ENCODE data around the gene GPR82. TPM values are rescaled to one million over a fixed set of nuclear protein-coding genes. Genes with fewer than 3 reads are reported as not detected.

GPR82 gene
- polyA plus RNA-seq, 1 donor (not counting 4 experiments of a cell fraction or from before 2014, with no cell fraction given), result not detected

DNA sequence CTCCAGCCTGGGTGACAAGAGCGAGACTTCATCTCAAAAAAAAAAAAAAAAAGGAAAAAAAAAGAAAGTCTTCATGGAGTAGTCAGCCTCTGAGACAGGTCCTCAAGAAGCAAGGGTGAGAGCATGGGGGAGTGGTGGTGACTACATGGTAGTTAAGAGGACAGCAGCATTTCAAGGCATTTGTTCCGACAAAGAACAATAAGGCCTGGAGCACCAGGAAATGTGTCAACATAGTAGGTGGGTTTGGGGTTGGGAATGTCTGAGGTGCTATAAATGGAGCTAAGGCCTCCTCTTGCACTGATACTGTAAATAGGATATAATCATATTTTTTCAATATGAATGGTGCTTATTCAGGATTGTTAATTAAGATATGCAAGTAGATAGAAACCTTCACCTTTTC lies 34.4 kb downstream of the GPR82 start:
- TF ChIP-seq EZH2 (IDR thresholded peaks at IDR 0.05; ENCODE audit: low read length), result no peak
- TF ChIP-seq, protein P1, sequence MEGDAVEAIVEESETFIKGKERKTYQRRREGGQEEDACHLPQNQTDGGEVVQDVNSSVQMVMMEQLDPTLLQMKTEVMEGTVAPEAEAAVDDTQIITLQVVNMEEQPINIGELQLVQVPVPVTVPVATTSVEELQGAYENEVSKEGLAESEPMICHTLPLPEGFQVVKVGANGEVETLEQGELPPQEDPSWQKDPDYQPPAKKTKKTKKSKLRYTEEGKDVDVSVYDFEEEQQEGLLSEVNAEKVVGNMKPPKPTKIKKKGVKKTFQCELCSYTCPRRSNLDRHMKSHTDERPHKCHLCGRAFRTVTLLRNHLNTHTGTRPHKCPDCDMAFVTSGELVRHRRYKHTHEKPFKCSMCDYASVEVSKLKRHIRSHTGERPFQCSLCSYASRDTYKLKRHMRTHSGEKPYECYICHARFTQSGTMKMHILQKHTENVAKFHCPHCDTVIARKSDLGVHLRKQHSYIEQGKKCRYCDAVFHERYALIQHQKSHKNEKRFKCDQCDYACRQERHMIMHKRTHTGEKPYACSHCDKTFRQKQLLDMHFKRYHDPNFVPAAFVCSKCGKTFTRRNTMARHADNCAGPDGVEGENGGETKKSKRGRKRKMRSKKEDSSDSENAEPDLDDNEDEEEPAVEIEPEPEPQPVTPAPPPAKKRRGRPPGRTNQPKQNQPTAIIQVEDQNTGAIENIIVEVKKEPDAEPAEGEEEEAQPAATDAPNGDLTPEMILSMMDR (optimal IDR thresholded peaks at IDR 0.05 in 1 of 3, IDR thresholded peaks at IDR 0.05 in 1 of 3, conservative IDR thresholded peaks at IDR 0.05 in 1 of 3; ENCODE audit: extremely low read depth in 1 of 3, insufficient read depth in 2 of 3, low read length in 3 of 3), result no peak
- no peaks in the 10 kb centered on the region for H3K9me3 ChIP-seq (ENCODE audit: control insufficient read depth, low read depth, low read length)
- no peak for FAIRE-seq
- no peaks in the 10 kb centered on the region for H3K9me1 ChIP-seq (ENCODE audit: control insufficient read depth, extremely low read depth, insufficient read depth, low read length)
- H3K4me1 ChIP-seq (ENCODE audit: control insufficient read depth, extremely low read depth, insufficient read depth, low read length), result no peaks in the 10 kb centered on the region
- H3K79me2 ChIP-seq (ENCODE audit: control insufficient read depth, insufficient read depth, low read length), result no peaks in the 10 kb centered on the region
- H3K9ac ChIP-seq (ENCODE audit: control insufficient read depth, extremely low read depth, insufficient read depth, low read length), result no peak overlapping the region
- dilution Hi-C loops (cut with MboI; ENCODE audit: extremely low pct_ligation_motif_present, low sequenced_read_pairs), result no loop called here
- H4K20me1 ChIP-seq (ENCODE audit: control insufficient read depth, extremely low read depth, insufficient read depth, low read length), result no peaks in the 10 kb centered on the region
- no peaks in the 10 kb centered on the region for H3K36me3 ChIP-seq (ENCODE audit: control insufficient read depth in 2 of 2, extremely low read depth in 1 of 2, insufficient read depth in 2 of 2, low read length in 2 of 2)
- H3K4me3 ChIP-seq (ENCODE audit: control insufficient read depth in 2 of 3, extremely low read depth in 1 of 3, insufficient read depth in 2 of 3, low read depth in 1 of 3, low read length in 3 of 3), result no peak overlapping the region
- no peak overlapping the region for H2AFZ ChIP-seq (ENCODE audit: control insufficient read depth, low read length)
- H3K27ac ChIP-seq (ENCODE audit: control insufficient read depth, insufficient read depth, low read length), result no peak overlapping the region
- no peak for DNase-seq (ENCODE audit: low read depth, low spot score)
- H3K27me3 ChIP-seq (ENCODE audit: control insufficient read depth, extremely low read depth, insufficient read depth, low read length), result no peaks in the 10 kb centered on the region
- no peak overlapping the region for H3K4me2 ChIP-seq (ENCODE audit: control insufficient read depth, extremely low read depth, insufficient read depth, low read depth, low read length)

DNA sequence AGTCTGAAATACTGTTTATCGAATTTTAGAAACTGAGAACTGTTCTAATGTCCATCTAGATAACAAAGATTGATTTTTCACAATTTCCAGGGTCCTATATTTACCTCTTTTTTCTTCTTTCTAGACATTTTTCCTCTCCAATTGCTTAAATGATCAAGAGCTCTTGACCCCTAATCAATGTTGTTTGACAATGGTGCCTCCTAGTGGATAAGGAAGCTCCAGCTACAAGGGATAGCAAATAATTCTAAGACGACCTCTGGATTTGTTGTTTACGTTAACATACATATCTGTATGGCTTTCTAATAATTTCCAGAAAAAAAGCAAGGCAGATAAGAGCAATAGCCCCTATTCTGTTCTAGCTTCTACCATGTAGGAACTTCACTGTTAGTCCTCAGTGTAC lies 35.8 kb downstream of the GPR82 start:
- Histone ChIP-seq H3K4me1 (ENCODE audit: control insufficient read depth, extremely low read depth, insufficient read depth, low read length) (no peaks in the 10 kb centered on the region), H3K27me3 (ENCODE audit: control insufficient read depth, extremely low read depth, insufficient read depth, low read length) (no peaks in the 10 kb centered on the region), H2AFZ (ENCODE audit: control insufficient read depth, low read length) (no peak overlapping the region), H3K9ac (ENCODE audit: control insufficient read depth, extremely low read depth, insufficient read depth, low read length) (no peak overlapping the region), H3K36me3 (ENCODE audit: control insufficient read depth in 2 of 2, extremely low read depth in 1 of 2, insufficient read depth in 2 of 2, low read length in 2 of 2) (no peaks in the 10 kb centered on the region), H3K4me2 (ENCODE audit: control insufficient read depth, extremely low read depth, insufficient read depth, low read depth, low read length) (no peak overlapping the region), H3K4me3 (ENCODE audit: control insufficient read depth in 2 of 3, extremely low read depth in 1 of 3, insufficient read depth in 2 of 3, low read depth in 1 of 3, low read length in 3 of 3) (no peak overlapping the region), H3K27ac (ENCODE audit: control insufficient read depth, insufficient read depth, low read length) (no peak overlapping the region), H3K9me3 (ENCODE audit: control insufficient read depth, low read depth, low read length) (no peaks in the 10 kb centered on the region), H3K9me1 (ENCODE audit: control insufficient read depth, extremely low read depth, insufficient read depth, low read length) (no peaks in the 10 kb centered on the region), H3K79me2 (ENCODE audit: control insufficient read depth, insufficient read depth, low read length) (no peaks in the 10 kb centered on the region), H4K20me1 (ENCODE audit: control insufficient read depth, extremely low read depth, insufficient read depth, low read length) (no peaks in the 10 kb centered on the region)
- TF ChIP-seq, protein P1 (optimal IDR thresholded peaks at IDR 0.05 in 1 of 3, IDR thresholded peaks at IDR 0.05 in 1 of 3, conservative IDR thresholded peaks at IDR 0.05 in 1 of 3; ENCODE audit: extremely low read depth in 1 of 3, insufficient read depth in 2 of 3, low read length in 3 of 3), result peak in 2 of 3 experiments; percentile 35 to 45
- TF ChIP-seq EZH2 (IDR thresholded peaks at IDR 0.05; ENCODE audit: low read length), result no peak
- dilution Hi-C loops (cut with MboI; ENCODE audit: extremely low pct_ligation_motif_present, low sequenced_read_pairs), result no loop called here
- FAIRE-seq (no peak), DNase-seq (ENCODE audit: low read depth, low spot score) (no peak)
